22Rv1 (cell line): Measurements from ENCODE around the gene C16orf54.
"Not testable (repeated sequence)": the region's sequence is repeated elsewhere in the genome, so short reads cannot be mapped to it uniquely, and the experiment has no call there.

Source experiments
- H3K27ac ChIP-seq: fragments of 450-650 bp; 2 replicates; pipeline ENCODE4 v1.5.1; 2017
- CTCF ChIP-seq: fragments of 450-650 bp; IDR thresholded peaks from 2 replicates; pipeline ENCODE4 v1.5.1; 2017; ENCODE audit warnings: mild to moderate bottlenecking
- ZFX ChIP-seq: fragments of 450-650 bp; IDR thresholded peaks from 2 replicates; pipeline ENCODE4 v1.6.1; 2017; ENCODE audit warnings: antibody characterized with exemption, borderline replicate concordance

The C16orf54 gene

GRCh38 chr16:29747947-29748759 is 2.4 kb upstream of the C16orf54 start:
- no peak for TF ChIP-seq CTCF
- no peak overlapping the region for H3K27ac ChIP-seq

GRCh38 chr16:29746518-29746917 is 728 bp upstream of the C16orf54 start:
- not testable (repeated sequence) for H3K27ac ChIP-seq

- no peak overlapping the region for H3K27ac ChIP-seq
- TF ChIP-seq ZFX (no peak), CTCF (no peak)
These were observed 503 bp downstream of the C16orf54 start for GRCh38 chr16:29745121-29745852.

GRCh38 chr16:29744541-29745101 is 1.2 kb downstream of the C16orf54 start:
- no peak overlapping the region for H3K27ac ChIP-seq
- TF ChIP-seq CTCF: no peak

GRCh38 chr16:29743827-29744531 is 1.8 kb downstream of the C16orf54 start:
- H3K27ac ChIP-seq: no peak overlapping the region
- TF ChIP-seq CTCF: no peak
- TF ChIP-seq ZFX: no peak

- no peak overlapping the region for H3K27ac ChIP-seq
- TF ChIP-seq ZFX (no peak), CTCF (no peak)
These were observed 2.3 kb downstream of the C16orf54 start for GRCh38 chr16:29743475-29743826.

- H3K27ac ChIP-seq: no peak overlapping the region
- TF ChIP-seq CTCF (no peak), ZFX (no peak)
These were observed 3.0 kb downstream of the C16orf54 start for GRCh38 chr16:29742683-29743275.

- peak overlapping the region; percentile 84 for H3K27ac ChIP-seq
These were observed 5.2 kb downstream of the C16orf54 start for GRCh38 chr16:29740630-29741015.

GRCh38 chr16:29739927-29740629 is 5.7 kb downstream of the C16orf54 start:
- peak overlapping the region; percentile 84 for H3K27ac ChIP-seq
